Stimulated activated CD4-positive, alpha-beta T cell treated with anti-CD3 and anti-CD28 coated beads, Interleukin-1b, Interleukin-23, amount 100 ng/mL, for 48 hours (primary cell): ENCODE measurements around the gene MYL9.
A peak's percentile ranks its signal among the peaks of the same experiment; 100 is the strongest.

Experiments used
- DNase-seq: peaks from one replicate; pipeline ENCODE4 v3.0.0-alpha.2; 2020

The MYL9 gene

GRCh38 chr20:36585410-36586125, 44.2 kb downstream of the MYL9 start:
- no peak for DNase-seq

DNA sequence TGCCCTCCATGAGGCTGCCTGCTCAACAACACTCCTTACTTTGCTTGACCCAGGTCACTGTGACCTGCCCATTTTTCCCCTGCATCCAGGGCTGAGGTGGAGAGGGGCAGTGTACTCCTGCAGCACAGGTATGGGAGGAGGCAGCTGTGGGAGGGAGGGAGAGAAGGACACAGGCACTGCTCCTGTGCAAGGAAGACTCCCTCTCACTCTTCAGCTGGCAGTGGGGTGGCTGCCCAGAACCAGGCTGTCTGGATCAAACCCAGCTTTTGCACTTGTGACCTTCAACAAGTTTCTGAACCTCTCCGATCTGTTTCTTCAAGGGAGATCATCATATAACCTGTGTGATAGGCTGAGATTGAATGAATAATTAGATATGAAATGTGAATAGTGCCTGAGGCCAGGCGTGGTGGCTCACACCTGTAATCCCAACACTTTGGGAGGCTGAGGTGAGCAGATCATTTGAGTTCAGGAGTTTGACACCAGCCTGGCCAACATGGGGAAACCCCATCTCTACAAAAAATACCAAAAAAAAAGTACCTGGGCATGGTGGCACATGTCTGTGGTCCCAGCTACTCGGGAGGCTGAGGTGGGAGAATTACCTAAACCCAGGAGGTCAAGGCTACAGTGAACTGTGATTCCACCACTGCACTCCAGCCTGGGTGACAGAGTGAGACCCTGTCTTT, 46.2 kb downstream of the MYL9 start:
- DNase-seq, result no peak

GRCh38 chr20:36591281-36591680, 50.0 kb downstream of the MYL9 start:
- no peak for DNase-seq

DNA sequence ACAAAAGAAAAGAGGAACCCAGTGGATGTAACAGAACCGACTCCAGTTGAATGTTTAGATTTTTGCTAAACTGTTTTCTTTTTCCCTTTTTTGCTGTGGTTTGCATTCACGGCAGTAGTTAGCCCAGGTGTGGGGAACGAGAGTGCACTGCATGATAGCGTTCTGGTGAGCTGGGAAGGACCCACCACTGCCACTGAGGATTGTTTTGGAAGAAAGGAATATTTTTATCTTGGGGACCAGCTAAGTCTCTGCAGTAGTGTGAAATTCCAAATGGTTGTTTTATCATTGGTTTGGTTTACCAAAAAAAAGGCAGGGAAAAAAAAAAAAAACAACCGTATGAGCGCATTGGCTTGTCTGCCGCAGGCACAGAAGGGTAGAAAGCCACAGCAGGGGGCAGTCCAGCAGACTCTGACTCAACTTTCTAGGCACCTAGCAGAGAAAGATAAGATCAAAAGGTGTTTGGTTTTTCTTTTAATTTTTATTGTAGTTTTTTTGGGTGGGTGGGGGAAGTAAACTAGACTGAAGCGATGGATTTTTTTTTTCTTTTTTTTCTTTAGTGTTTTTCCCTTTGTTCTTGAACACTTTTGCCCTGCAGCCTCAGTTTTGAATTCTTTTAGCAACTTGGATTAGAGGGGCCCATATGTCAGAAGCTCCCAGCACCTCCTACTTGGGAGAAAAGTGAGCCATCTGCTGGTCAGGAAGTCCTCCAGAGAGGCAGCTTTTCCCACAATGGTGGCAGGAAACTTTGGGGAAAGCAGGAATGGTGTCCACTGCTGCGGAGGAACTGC, 50.7 kb downstream of the MYL9 start:
- DNase-seq, result peak; percentile 51

DNA sequence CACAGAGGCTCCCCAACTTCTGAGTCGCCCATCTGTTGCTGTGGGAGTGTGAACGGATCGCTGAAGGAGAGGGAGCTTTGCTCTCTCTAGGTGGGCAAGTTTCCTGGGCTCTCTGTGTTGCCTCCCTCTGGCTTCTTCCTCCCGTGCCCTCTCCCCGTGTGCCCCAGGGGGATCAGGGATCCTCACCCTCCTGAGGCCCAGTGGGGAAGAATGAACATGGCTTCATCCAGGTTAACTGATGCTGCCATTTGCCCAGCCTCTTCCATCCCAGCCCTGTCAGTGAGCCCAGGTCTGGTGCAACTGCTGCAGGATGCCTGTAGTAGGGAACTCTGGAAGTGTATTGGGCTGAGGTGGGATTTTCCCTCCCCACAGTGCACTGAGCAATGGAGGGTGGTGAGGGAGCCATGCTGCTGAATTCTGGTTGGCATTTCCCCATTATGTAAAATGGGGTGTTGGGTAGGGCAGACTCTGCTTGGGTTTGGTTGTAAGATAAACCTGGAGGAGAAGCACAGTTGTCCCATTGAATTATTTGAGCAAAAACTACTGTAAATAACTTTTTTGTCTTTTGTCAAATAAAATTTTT, 52.1 kb downstream of the MYL9 start:
- DNase-seq, result no peak

GRCh38 chr20:36599912-36600345, 58.6 kb downstream of the MYL9 start:
- no peak for DNase-seq
